HG03196 (cell line): ENCODE results near the gene KCNK3.

Experiments
- ATAC-seq: cut with Tn5 transposase; IDR thresholded peaks from one replicate; pipeline ENCODE4 v1.9.1; 2021; ENCODE audit not compliant: unreplicated experiment

KCNK3 gene

GRCh38 chr2:26776195-26776800, 83.8 kb downstream of the KCNK3 start:
- no peak for ATAC-seq

- no peak for ATAC-seq
Measured at GRCh38 chr2:26778098-26778497, 85.6 kb downstream of the KCNK3 start.

DNA sequence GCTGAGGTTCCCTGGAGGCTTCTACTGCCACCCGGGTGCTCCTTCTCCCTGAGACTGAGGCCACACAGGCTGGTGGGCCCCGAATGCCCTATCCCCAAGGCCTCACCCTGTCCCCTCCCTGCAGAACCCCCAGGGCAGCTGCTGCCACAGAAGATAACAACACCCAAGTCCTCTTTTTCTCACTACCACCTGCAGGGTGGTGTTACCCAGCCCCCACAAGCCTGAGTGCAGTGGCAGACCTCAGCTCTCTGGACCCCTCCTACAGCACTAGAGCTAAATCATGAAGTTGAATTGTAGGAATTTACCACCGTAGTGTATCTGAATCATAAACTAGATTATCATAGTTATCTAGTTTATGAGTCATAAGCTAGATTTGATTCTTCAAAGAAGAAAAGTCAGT, 86.0 kb downstream of the KCNK3 start:
- ATAC-seq = no peak

DNA sequence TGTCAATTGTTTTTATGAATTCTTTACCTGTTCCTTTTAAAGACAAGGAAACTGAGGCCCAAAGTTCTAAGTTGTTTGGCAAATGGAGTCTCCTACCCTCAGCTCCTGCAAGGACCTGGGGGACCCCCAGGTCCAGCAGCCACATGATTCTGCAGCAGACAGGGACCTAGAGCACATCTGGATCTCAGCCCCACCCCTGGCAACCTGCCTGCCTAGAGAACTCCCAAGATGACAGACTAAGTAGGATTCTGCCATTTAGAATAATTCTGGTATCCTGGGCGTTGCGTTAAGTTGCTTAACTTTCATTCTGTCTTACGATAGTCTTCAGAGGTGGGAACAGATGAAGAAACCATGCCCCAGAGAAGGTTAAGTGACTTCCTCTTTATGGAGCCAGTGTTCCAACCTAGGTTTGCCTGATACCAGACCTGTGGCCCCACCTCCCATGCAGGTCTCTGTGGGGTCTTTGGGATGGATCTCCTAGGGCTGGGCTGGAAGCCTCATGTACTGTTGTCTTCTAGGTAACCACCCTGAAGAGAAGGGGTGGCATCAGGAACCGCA, 87.8 kb downstream of the KCNK3 start:
- no peak for ATAC-seq
